ENCODE measurements around the gene RPP14.

Gene RPP14

DNA sequence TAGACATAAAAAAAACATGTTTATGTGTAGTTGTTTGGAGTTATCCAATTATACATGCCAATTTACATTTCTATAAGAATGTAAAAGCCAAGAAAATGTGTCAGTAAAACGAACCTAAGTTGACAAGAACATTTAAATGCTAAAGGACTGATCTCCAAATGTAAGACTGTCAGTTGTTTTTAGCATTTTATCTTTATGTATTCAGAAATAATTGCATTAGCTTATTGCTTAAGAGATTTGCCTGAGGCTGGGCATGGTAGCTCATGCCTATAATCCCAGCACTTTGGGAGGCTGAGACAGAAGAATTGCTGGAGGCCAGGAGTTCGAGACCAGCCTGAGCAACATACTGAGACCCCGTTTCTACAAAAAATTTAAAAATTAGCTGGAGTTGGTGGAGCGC is 53.6 kb downstream of the RPP14 start:
- no peak for DNase-seq

DNA sequence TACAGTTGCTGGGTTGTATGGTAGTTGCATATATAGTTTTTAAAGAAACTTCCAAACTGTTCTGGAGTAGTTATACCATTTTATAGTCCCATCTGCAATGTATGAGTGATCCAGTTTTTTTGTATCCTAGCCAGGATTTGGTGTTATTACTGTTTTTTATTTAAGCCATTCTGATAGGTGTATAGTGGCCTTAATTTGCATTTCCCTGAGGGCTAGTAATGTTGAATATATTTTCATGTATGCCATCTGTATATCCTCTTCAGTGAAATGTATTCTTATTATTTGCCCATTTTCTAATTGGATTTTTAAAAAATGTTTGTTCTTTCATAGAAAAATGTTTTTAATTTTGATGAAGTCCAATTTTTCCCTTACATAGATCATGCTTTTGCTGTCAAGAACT is 55.8 kb downstream of the RPP14 start:
- no peak for DNase-seq

DNA sequence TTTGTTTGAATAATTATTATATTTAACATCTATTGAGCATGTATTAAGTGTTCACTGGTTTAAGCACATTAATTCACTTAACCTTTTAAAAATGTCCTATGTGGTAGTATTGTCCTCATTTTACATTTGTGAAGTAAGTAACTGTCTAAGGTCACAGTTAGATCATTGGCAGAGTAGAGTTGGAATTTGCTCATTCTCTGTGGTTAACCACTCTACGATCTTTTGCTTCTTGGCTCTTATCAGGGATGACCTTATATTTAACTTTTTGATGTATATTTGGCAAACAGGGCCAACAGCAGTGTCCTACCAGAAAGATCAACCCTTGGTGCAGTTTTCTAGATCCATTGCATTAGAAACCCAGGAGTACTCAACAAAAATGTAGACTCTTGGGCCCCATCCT is 60.7 kb downstream of the RPP14 start:
- no peak for DNase-seq

DNA sequence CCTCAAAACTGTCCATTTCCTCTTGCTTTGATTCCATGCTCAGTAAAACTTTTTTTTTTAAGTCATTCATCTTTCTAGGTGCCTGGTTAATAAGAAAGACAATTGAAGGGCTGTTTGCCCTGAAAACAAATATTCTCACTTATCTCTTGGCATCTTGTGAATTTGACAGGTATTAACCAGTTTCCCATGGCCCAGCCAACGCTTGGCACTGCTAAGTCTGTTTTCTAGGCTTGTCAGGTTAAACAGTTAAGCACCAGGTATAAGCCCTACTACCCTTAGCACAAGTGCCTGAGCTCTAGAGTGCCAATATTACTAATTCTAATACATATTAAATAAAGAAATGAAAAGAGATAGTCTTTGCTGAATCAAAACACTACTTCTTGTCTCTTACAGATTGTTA is 63.0 kb downstream of the RPP14 start:
- DNase-seq: no peak

Data from activated CD4-positive, alpha-beta T cell treated with anti-CD3 and anti-CD28 coated beads, Interleukin-2, Interleukin-6, amounts not matched to agents 100 ng/mL and 50 ng/mL, durations not matched to agents 16 hours and 8 hours (primary cell).